Activated T-helper 1 cell treated with Interleukin-2 at 50 U/mL for 16 hours (primary cell): ENCODE data around the gene DGCR8.
"Not testable (repeated sequence)": the region's sequence is repeated elsewhere in the genome, so short reads cannot be mapped to it uniquely, and the experiment has no call there.

ENCODE experiments used
- DNase-seq: peaks from one replicate; pipeline ENCODE4 v3.0.0-alpha.2; 2020; ENCODE audit warnings: low read depth

DGCR8 gene

DNA sequence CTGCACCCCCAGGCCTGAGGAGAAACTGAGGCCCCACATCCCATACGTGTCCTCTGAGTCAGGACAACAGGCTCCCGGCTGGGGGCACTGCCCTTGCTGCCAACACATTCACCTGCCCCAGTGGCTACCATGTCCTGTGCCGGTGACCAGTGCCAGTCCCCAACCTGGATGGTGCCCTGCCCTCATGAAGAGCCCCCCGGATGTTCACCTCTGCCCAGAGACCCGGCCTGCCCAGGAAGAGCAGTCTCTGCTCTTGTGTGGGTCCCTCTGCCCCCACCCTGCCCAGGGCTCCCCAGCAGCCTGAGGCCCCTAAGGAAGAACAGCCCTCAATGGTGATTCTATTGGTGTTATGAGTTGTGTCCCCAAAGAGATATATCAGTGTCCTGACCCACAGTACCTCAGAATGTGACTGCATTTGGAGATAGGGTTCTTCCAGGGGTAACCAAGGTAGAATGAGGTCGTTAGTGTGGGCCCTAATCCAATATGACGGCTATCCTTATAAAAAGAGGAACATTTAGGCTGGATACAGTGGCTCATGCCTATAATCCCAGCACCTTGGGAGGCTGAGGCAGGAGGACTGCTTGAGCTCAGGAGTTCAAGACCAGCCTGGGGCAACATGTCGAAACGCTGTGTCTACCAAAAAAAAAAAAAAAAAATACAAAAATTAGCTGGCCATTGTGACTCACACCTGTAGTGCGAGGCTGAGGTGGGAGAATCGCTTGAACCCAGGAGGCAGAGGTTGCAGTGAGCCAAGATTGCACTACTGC, 13.2 kb upstream of the DGCR8 start:
- DNase-seq: no peak

DNA sequence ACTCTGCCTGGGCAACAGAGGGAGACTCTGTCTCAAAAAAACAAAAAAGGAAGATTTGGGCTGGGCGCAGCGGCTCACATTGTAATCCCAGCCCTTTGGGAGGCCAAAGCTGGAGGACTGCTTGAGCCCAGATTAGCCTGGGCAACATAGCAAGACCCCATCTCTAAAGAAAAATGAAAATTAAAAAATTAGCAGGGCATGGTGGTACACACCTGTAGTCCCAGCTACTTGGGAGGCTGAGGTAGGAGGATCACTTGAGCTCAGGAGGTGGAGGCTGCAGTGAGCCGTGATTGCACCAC, 12.7 kb upstream of the DGCR8 start:
- not testable (repeated sequence) for DNase-seq

DNA sequence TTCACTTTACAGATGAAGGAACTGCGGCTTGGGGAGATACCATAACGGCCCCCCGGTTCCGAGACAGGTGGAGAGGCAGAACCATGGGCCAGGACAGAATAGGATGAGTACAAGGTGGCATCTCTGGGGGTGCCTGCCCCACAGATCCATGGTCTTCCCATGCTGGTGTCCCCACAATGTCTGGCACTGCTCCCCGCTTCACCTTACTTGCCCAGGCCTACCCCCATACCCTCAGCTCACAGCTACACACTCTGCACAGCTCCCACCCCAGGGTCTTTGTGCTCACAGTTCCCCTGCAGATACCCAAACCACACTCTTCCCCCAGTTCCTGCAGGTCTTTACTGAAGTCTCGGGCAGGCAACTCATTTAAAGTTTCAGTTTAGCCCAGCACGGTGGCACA, 11.4 kb upstream of the DGCR8 start:
- no peak for DNase-seq

DNA sequence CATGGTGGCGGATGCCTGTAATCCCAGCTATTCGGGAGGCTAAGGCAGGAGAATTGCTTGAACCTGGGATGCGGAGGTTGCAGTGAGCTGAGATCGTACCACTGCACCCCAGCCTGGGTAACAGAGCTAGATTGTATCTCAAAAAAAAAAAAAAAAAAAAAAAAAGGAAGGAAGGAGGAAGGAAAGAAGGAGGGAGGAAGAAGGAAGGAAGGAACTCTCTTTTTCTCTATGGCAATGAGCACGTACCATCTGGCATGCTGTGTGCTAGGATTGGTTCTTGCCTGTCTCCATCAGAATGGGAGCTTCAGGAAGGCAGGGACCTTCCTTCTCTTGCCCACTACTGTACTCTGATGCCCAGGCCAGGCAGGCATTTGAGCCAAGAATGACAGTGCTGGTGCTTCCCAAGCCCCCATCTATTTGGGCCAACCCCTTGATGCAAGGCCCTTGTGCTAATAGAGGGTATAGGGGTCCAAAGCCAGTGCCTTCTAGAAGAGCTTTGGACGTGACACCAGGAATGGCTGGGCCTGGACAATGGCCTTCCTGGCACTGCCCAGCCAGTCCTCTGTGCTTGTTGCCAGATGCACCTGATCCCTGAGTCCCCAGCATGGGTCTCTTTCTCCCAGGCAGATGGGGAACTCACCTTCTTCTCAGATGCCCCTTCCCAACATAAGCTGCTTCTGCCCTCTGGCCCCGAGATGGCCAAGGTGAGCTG, 10.6 kb upstream of the DGCR8 start:
- DNase-seq: no peak

DNA sequence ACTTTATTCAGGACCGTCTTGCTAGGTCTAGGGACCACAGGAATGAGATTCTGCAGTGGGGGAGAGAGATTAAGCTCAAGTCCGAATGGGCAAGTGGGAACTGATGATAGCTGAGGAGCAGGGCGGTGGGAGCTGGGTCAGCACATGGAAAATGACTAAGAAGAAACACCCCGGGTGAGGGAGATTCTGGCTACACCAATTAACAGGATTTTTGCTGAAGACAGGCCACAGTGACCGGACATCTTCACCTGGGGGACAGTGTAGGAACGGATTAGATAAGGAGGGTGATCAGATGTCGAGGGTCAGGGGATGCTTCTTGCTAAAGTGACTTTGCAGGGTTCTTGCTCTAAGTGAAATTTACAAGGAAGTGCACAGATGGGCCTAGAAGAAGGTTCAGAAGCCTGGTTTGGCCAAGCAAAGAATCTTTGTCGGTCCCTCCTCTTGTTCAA, 8.5 kb upstream of the DGCR8 start:
- no peak for DNase-seq

DNA sequence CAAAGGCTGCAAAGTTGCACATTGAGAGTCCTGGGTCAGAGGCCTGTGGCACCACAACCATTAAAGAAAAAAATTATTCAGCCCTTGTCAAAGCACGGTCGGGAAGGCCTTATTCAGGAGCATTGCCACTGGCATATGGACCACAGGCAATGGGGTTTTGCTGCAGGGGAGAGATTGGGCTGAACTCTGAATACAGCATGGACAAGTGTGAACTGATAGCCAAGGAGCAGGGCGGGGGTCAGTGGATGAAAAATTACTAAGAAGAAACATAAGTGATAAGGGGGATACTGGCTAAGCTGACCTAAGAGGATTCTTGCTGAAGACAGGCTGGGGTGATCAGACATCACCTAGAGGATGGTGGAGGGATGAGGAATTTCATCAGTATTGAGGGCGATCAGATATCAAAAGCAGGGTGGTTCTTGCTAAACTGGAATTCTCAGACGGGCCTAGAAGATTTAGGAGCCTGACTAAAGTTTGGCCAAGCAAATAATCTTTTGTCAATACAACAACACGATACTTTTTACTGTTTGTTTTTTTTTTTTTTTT, 3.3 kb upstream of the DGCR8 start:
- DNase-seq: no peak

DNA sequence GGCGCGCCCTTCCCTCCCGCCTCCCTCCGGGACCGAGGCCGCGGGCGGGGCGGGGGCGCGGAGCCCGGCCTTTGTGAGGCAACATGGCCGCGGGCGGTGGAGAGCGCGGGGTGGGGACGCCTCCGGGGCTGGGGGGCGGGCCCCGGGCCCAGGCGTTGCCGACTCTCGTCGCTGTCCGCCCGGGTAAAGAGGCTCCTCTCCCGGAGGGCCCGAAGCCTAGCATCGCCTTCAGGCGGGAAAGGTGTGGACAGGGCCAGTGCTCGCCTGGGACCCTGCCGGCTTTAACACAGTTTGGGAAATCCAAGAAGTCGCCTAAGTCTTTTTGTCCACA, 369 bp downstream of the DGCR8 start:
- DNase-seq: peak; percentile 63

DNA sequence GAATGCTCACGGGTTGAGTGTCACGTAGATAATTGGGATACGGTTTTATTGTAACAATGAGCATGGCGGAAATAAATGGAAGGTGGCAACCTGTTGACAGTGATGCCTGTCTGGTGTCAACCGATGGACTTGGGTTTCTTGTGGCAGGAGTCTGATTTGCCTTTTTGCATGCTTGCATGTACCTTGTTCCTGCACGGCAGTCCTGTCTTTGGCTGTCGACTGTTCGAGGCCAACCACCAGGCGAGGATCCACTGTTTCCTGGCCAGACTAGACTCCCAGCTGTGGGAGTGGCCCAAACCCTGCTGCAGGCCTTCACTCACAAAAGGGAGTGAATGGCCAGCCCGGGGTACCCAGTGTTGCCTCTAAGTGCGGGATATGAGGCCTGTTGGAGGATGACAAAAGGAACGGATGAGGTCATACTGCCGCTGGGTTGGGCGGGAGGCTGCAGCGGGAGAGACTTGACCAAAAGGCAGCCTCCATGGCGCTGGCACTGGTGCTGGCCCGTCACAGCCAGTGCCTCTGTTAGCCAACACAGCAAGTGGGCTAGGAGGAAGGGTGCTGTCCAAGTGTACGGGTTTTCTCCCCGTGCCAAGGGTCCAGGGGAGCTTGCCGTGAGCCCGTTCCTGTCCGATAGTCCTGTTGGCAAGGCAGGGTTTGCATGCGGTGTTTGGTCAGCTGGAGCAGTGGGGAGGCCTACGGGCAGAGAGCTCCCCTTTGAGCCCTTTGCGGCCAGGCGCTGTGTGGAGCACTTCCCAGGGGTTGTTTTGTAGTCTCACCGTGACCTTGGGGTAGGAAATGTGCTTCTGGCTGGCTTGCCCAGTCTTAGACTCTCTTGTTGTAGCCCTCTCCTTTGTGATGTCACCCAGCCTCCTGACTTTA, 974 bp downstream of the DGCR8 start:
- DNase-seq: no peak

DNA sequence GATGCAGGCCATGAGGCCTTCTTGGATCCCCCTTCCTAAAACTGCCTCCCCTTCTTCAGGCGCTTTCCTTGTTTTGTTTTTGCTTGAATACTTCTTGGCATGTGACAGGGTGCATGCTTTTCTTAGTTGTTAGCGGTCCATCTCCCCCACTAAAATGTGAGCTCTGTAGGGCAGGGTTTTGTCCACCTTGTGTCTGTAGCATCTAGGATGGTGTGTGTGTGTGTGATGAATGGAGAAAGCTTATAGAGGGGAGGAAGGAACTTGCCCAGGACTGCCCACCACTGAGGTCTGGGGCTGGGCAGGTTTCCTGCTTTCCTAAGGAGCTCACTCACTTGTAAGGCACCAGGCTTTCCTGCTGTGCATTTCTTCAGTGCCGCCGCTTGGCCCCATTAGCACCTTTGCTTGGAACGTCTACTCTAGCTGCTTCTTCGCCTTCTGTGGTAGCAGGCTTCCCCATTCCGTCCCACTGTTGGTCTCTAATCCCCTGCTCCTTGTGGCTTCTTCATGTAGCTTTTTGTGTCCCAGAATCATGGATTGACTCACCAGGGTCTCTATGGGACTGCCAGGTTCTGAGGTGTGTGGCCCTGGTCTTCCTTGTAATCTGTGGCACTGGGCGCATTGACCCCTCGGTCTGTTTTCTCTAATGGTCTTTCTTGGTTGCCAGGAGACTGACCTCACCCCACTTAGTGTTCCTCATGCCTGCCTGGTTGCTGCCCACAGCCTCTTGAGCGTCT, 3.3 kb downstream of the DGCR8 start:
- no peak for DNase-seq

DNA sequence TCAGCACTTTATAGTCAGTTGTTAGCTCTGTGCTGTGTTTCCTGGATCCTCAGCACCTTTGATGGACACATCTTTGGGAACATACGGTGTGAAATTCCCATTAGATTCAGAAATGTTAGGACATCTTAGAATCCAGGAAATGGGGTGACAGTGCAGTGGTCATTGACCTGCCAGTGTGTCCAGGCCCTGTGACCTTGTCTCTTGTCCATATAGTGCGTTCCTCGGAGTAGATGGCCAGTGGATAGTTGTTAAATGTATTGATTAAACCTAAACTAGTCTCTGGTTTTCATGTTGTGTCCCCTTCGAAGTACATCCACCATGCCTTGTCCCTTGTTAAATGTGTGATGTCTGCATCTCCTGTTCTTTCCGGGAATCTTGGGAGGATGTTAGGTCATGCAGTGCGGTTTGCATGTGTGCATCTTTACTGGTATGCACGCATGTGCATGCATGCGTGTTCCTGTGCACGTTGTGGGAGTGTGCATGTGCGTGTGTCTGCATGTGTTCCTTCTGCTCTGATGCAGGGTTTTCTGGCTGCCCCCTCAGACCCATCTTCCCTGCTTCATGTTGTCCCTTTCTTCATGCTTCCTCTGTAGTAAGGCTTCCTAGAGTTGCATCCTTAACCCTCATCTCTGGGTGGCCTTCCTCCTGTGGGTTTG, 4.0 kb downstream of the DGCR8 start:
- no peak for DNase-seq

DNA sequence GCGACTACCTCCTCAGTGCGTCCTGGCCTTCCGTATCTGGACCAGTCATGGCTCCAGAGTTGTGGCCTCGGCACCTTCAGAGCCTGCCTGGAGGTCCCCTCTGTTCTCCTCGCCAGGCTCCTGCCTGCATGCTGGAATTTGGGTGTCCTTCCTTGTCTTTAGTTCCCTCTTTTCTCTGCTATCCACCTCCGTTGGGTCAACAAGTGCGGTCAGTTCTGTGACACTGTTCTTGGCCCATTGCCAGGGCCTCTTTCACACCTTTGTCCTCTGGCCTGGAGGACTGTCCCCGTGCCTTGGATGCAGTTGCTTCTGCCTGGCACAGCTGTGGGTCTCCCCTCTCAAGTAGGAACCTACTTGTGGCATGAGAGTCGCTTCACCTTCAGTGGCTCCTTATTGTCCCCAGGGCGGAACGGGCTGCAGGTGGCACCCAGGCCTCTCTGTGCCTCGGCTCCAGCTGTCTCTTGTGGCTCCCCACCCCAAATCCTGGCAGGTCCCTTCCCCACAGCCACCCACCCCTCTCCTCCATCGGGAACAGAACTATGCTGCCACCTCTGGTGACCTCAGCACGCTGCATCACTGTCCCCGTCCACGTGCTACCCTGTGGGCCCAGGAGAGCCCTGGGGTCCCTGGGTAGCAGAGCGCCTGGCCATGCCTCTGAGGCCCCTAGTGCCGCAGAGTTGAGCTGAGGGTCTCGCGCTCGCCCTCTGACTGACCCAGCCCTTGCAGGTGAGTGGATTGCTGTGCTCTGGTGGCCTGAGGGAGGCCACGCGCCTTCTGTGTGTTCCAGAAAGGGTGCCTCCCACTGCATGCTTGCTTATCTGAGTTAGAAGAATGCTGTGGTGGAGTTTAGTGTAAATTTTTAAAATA, 4.7 kb downstream of the DGCR8 start:
- no peak for DNase-seq

DNA sequence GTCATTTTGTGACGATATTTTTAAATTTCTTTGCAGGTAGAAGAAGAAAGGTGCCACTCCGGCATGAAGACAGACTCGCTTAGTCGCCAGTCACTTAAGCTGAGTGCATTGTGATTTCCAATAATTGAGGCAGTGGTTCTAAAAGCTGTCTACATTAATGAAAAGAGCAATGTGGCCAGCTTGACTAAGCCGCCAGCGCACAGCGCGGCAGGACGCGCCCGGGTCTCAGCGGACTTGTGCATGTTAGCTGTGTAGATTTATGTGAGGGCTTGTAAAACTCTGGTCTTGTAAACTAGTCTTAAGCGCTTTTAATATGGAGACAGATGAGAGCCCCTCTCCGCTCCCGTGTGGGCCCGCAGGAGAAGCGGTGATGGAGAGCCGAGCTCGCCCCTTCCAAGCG, 5.6 kb downstream of the DGCR8 start:
- no peak for DNase-seq

DNA sequence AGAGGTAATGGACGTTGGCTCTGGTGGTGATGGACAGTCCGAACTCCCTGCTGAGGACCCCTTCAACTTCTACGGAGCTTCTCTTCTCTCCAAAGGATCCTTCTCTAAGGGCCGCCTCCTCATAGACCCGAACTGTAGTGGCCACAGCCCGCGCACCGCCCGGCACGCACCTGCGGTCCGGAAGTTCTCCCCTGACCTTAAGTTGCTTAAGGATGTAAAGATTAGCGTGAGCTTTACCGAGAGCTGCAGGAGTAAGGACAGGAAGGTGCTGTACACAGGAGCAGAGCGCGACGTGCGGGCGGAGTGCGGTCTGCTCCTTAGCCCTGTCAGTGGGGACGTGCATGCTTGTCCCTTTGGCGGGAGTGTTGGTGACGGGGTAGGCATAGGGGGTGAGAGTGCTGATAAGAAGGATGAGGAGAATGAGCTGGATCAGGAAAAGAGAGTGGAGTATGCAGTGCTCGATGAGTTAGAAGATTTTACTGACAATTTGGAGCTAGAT, 6.1 kb downstream of the DGCR8 start:
- DNase-seq: no peak

DNA sequence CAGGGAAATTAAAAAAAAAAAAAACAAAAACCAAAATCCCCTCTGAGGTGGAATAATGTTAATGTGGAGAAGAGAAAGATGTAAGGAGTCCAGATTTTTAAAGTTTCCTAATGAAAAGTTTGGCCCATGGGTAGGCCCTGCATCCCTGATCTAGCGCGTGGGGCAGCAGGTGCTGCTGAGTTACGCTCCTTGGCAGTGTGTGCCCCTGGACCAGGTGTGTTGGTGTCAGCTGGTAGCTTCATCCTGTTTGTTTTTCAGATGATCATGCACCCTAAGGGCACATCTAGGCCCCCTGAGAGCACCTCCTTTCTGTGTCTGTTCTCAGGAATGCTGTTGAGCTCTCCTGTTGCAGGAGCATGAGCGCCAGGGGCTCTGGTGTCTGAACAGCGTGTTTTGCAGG, 6.7 kb downstream of the DGCR8 start:
- no peak for DNase-seq

DNA sequence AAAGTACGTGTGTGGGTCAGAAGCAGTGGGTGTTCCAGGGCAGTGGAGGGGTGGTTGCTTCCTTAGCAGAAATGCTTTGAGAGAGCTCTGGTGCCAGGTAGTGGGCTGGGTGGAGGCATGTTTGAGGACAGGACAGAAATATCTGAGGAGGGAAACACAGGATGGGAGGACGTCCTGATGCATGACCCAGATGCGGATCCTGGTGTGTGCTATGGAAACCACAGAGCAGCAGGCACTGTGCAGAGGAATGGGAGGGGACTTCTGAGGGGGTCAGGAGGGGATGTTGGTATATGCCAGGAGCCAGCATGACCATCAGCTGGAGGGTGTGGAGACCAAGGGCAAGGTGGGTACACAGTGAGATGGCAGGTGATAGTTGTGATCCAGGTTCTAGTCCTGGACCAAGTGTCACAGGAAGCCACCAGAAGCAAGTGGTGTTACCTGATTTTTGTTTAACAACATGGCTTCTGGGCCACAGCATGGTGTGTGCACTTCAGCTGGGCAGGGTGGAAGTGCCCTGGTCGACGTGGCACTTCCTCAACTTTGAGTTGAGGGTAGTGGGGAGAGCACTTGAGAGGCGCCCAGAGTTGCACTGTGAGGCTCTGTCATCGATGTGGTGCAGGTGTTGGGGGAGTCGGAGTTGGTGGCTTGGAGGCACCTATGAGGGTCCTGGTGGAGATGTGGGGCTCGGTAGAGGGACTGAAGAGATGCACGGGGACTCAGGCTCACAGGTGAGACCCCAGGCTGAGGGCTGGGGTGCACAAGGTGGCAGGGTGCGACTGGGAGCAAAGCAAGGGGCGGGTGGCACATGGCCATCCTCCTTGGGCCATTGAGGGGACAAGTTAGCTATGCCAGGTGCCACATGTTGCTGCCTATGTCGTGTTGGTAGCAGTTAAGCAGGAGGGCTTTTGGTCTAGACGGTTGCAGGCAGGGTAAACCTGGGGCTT, 7.5 kb downstream of the DGCR8 start:
- DNase-seq: no peak

DNA sequence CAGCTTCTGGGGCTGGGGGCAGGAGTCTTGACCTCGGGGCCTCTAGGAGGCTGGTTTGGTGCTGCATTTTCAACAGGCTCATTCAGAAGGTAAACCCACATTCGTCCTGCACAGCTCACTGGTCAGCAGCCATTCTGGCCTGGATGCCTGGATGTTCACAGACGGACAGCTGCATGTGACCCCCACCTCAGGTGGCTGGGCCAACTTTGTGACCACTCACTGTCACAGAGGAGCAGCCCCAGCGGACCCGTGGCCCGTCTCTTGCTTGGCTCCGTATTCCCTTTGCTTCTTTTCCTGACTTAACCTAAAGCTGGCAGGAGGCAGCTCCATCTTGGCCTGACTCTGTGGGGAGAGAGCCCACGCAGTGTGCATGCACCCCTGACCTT, 8.2 kb downstream of the DGCR8 start:
- no peak for DNase-seq

DNA sequence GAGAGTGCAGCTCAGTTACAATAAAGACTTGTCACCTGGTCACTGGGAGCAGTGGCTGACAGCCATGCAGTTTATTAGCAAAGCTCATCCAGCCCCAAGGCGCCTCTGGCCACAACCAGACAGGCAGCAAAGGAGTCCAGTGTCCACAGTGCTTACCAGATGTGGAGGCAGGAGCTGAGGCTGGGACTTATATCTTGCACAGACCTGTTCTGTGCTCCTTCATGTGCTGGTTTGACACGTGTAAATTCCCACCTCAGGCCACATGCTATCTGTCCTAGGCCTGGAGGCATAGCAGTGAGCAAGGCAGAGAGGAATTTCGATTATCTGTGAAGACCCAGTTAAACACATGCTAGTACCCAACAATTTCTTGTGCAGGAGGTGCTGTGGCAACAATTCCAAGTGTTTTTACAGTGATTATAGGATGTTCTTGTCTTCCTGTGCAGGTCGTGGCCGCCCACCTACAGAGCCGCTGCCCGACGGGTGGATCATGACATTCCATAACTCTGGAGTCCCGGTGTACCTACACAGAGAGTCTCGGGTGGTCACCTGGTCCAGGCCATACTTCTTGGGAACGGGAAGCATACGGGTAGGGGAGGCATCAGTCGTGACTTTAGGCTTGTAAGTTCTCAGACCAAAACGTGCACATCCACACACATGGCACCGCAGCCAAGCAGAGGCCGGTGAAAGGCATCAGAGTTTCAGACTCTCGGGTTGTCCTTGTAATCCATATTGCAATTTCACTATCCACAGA, 9.4 kb downstream of the DGCR8 start:
- DNase-seq: no peak

DNA sequence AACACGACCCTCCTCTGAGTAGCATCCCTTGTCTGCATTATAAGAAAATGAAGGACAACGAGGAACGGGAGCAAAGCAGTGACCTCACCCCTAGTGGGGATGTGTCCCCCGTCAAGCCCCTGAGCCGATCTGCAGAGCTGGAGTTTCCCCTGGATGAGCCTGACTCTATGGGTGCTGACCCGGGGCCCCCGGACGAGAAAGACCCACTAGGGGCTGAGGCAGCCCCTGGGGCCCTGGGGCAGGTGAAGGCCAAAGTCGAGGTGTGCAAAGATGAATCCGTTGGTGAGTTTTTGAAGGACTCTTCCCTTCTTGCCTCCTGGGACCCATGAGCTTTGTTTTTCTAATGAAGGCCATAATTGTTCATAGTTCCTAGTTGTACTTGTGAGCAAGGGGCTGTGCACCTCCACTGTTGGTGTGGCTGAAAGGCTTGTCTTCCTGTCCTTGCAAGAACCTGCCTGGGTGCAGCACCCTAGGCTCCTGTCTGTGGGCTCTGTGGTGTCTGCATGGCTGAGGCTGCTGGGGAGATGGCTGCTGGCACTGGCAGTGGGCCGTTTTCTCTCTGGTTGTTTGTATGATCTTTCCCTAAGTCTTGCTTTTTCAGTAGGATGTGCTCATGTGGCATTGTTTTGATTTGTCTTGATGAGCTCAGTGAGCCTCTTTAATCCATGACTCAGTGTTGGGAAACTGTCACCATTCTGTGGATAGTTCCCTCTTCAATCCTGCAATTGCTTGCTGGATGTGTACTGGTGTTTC, 10.1 kb downstream of the DGCR8 start:
- DNase-seq: no peak
